ENCODE results near the gene NIPAL1.

The NIPAL1 gene

GRCh38 chr4:48025005-48025404, 8.4 kb downstream of the NIPAL1 start:
- DNase-seq (ENCODE audit: low read depth) = no peak
- H3K4me3 ChIP-seq (ENCODE audit: low read length) = no peak overlapping the region
- no peak for TF ChIP-seq CTCF (conservative IDR thresholded peaks at IDR 0.05; ENCODE audit: low read length)

GRCh38 chr4:48027653-48028052, 11.1 kb downstream of the NIPAL1 start:
- no peak for DNase-seq (ENCODE audit: low read depth)
- H3K4me3 ChIP-seq (ENCODE audit: low read length) = no peak overlapping the region
- TF ChIP-seq CTCF (conservative IDR thresholded peaks at IDR 0.05; ENCODE audit: low read length) = no peak

DNA sequence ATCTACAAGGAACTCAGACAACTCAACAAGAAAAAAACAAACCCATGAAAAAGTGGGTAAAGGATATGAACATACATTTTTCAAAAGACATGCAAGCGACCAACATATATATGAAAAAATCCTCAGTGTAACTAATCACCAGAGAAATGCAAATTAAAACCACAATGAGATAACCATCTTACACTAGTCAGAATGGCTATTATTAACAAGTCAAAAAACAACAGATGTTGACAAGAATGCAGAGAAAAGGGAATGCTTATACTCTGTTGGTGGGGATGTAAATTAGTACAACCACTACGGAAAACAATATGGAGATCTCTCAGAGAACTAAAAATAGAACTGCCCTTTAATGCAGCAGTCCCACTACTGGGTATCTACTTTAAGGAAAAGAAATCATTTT, 12.1 kb downstream of the NIPAL1 start:
- no peak for DNase-seq (ENCODE audit: low read depth)
- no peak for TF ChIP-seq CTCF (conservative IDR thresholded peaks at IDR 0.05; ENCODE audit: low read length)
- no peak overlapping the region for H3K4me3 ChIP-seq (ENCODE audit: low read length)

DNA sequence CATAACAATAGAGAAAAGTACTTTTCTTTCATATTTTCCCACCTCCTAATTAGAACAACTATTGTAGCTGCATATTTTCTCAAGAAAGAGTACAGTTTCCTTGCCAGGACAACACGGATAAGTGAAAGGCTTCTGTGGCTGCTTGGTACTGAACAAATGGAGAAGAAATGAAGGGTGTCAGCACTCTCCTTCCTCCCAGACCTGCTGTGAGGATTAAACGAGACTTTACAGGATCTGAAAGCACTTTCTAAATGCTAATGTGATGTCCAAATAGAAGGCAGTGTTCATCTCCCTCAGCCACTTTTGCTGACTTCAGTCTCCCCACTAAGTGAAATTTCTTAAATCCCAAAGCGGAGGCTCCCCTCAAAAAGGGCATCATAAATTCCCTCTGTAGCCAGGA, 13.9 kb downstream of the NIPAL1 start:
- DNase-seq (ENCODE audit: low read depth) = no peak
- no peak overlapping the region for H3K4me3 ChIP-seq (ENCODE audit: low read length)
- no peak for TF ChIP-seq CTCF (conservative IDR thresholded peaks at IDR 0.05; ENCODE audit: low read length)

DNA sequence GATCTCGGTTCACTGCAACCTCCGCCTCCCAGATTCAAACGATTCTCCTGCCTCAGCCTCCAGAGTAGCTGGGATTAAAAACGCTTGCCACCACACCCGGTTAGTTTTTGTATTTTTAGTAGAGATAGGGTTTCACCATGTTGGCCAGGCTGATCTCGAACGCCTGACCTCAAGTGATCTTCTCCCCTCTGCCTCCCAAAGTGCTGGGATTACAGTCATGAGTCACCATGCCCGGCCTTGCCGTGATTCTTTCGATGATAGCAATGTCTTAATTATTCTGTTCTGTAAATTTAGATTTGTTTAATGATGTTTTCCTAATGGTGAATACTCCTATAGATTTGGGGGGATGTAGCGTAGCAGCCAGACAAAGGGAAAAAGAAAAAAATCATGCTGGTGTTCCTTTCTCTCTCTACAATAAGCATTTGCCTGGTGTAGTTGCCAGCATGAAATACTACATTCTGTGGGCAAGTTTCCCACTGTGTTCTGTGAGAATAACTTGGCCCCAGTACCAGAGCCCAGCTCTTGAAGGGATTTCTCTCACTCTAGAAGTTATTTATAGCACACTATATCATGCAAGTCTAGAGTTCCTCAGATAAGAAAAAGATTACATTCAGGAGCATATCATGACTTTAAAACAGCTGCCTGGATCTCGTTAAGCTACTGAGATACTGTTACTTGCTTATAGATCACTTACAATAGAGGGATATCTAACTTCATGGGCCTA, 15.4 kb downstream of the NIPAL1 start:
- H3K4me3 ChIP-seq (ENCODE audit: low read length) = no peak overlapping the region
- no peak for DNase-seq (ENCODE audit: low read depth)
- TF ChIP-seq CTCF (conservative IDR thresholded peaks at IDR 0.05; ENCODE audit: low read length) = no peak

DNA sequence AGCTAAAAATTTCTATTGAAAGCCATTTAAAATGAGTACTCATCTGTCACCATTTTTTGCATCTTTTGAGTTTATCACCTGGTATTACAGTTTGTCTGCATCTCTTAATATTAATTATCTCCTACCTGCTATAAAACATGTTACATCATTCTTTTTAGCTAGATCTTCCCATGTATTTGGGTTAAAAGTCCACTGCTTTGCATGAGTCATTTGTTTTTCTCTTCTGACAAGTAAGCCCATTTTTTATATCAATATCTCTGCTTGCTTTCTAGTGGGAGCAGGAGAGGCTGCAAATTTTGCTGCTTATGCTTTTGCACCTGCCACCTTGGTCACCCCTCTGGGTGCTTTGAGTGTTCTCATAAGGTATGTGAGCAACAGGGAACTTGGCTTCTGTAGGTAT, 16.1 kb downstream of the NIPAL1 start:
- TF ChIP-seq CTCF (conservative IDR thresholded peaks at IDR 0.05; ENCODE audit: low read length) = no peak
- no peak overlapping the region for H3K4me3 ChIP-seq (ENCODE audit: low read length)
- DNase-seq (ENCODE audit: low read depth) = no peak

- no peak for TF ChIP-seq CTCF (conservative IDR thresholded peaks at IDR 0.05; ENCODE audit: low read length)
- no peak overlapping the region for H3K4me3 ChIP-seq (ENCODE audit: low read length)
- no peak for DNase-seq (ENCODE audit: low read depth)
Measured at GRCh38 chr4:48033412-48033811, 16.8 kb downstream of the NIPAL1 start.

All from AG10803 (cell line).